Tibial nerve (tissue), 4 donors: Measurements from ENCODE around the gene TMEM121. TPM values are rescaled to one million over a fixed set of nuclear protein-coding genes. Genes with fewer than 3 reads are reported as not detected.

ENCODE experiments used
- DNase-seq, 2 donors: peaks; one replicate each; pipeline ENCODE4 v3.0.0-alpha.2; 2019; ENCODE audit warnings: low spot score in 2 of 2
- H3K27ac ChIP-seq, 4 donors: fragments of 200-600 bp; sonication (generic) in 3 of 4; one replicate each; pipeline ENCODE4 v1.5.1; 2017 to 2019; ENCODE audit warnings: mild to moderate bottlenecking in 1 of 4
- H3K27me3 ChIP-seq, 2 donors: fragments of 200-600 bp; sonication (generic) in 1 of 2; one replicate each; pipeline versions ENCODE4 v1.5.1 to v1.6.0; 2017 to 2019
- H3K36me3 ChIP-seq, 3 donors: fragments of 200-600 bp; sonication (generic); one replicate each; pipeline ENCODE4 v1.5.1; 2018 to 2019
- H3K4me1 ChIP-seq, 4 donors: fragments of 200-600 bp; sonication (generic) in 3 of 4; one replicate each; pipeline ENCODE4 v1.5.1; 2017 to 2019
- H3K4me3 ChIP-seq, 4 donors: fragments of 200-600 bp; sonication (generic) in 3 of 4; one replicate each; pipeline ENCODE4 v1.5.1; 2017 to 2019; ENCODE audit warnings: mild to moderate bottlenecking in 1 of 4, moderate library complexity in 1 of 4
- H3K9me3 ChIP-seq, 4 donors: fragments of 200-600 bp; sonication (generic) in 3 of 4; one replicate each; pipeline ENCODE4 v1.5.1; 2017 to 2019
- EP300 ChIP-seq, 2 donors: sonication (generic); formaldehyde crosslinking; IDR thresholded peaks; one replicate each; pipeline ENCODE4 v1.6.1; 2017; ENCODE audit warnings: antibody characterized with exemption in 2 of 2, mild to moderate bottlenecking in 1 of 2
- POLR2A ChIP-seq, 2 donors: fragments of 450-650 bp; IDR thresholded peaks; one replicate each; pipeline ENCODE4 v1.6.1; 2017; ENCODE audit warnings: antibody characterized with exemption in 2 of 2, mild to moderate bottlenecking in 2 of 2, moderate library complexity in 2 of 2
- WGBS, 2 donors: methylation state at CpG; one replicate each; pipeline ENCODE4 v1.1.5; 2018; 5-methylcytosine and 5-hydroxymethylcytosine counted together
- total RNA-seq, 4 donors: library from RNA; depleted of rRNA; stranded (reverse); fragments of >200 nt; gene quantifications; one replicate each; pipeline ENCODE4 v1.1.0, GENCODE V29; 2016
- TF ChIP-seq, protein P1 (sequence below), 5 experiments: fragments of 200-600 bp in 3 of 5; fragments of 450-650 bp in 2 of 5; sonication (generic) in 3 of 5; IDR thresholded peaks; one replicate each; pipeline ENCODE4 v1.5.1; 2016 to 2019; ENCODE audit warnings: antibody characterized with exemption in 5 of 5, mild to moderate bottlenecking in 3 of 5, moderate library complexity in 2 of 5

Gene TMEM121
- total RNA-seq, 4 donors from 2014 or later: 15.1 to 28.2 (median 20.1) TPM

DNA sequence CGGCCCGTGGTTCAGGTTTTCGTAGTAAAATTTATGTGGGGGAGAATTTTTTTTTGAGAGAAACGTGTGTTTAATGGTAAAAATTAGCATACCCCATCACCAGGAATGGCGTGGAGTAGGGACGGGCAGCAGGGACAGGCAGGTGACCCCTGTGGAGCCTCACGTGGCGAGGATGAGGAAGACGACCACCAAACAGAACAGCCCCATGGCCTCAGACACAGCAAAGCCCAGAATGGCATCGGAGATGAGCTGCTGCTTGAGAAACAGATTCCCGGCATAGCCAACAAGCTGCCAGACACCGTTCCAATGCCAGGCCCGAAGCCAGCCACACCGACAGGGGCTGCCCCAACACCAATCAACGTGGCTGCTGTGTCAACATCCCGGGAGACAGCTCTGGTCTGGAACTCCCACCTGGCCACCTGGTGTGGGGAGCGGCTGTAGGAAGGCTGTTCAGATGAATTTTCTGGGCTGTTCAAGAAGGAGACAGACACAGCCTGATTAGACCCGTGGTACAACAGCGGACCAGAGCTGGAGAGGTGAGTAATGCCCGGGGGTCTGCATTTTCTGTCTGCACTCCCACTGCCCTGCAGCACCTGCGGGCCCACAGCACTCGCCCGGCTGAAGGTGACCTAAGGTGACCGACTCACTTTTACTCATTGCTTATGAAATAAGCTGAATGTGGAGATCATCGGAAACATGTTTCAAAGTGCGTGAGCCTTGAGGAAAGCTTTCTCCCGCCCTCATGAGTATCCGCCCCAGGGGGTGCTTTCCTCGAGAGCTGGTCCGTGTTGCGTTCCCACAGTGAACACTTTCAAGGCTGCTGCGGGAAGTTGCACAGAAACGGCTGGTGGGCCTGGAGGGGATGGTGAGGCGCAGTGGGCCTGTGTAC is 10.6 kb downstream of the TMEM121 start:
- Histone ChIP-seq H3K27me3 (peaks cover 0 to 18% of the 10 kb centered on the region in 2 donors), H3K9me3 (no peaks in the 10 kb centered on the region), H3K4me1 (peaks cover 0 to 6% (median 0%) of the 10 kb centered on the region in 4 donors), H3K27ac (no peak overlapping the region), H3K36me3 (peaks cover 0 to 2% (median 0%) of the 10 kb centered on the region in 3 donors), H3K4me3 (no peak overlapping the region)
- DNase-seq: no peak
- no peak for TF ChIP-seq POLR2A (IDR thresholded peaks at IDR 0.05)
- TF ChIP-seq, protein P1, sequence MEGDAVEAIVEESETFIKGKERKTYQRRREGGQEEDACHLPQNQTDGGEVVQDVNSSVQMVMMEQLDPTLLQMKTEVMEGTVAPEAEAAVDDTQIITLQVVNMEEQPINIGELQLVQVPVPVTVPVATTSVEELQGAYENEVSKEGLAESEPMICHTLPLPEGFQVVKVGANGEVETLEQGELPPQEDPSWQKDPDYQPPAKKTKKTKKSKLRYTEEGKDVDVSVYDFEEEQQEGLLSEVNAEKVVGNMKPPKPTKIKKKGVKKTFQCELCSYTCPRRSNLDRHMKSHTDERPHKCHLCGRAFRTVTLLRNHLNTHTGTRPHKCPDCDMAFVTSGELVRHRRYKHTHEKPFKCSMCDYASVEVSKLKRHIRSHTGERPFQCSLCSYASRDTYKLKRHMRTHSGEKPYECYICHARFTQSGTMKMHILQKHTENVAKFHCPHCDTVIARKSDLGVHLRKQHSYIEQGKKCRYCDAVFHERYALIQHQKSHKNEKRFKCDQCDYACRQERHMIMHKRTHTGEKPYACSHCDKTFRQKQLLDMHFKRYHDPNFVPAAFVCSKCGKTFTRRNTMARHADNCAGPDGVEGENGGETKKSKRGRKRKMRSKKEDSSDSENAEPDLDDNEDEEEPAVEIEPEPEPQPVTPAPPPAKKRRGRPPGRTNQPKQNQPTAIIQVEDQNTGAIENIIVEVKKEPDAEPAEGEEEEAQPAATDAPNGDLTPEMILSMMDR (IDR thresholded peaks at IDR 0.05): no peak
- no peak for TF ChIP-seq EP300 (IDR thresholded peaks at IDR 0.05)
- 78 to 81% methylated on average over 32 to 34 of the region's 34 CpGs for WGBS, 2 donors

DNA sequence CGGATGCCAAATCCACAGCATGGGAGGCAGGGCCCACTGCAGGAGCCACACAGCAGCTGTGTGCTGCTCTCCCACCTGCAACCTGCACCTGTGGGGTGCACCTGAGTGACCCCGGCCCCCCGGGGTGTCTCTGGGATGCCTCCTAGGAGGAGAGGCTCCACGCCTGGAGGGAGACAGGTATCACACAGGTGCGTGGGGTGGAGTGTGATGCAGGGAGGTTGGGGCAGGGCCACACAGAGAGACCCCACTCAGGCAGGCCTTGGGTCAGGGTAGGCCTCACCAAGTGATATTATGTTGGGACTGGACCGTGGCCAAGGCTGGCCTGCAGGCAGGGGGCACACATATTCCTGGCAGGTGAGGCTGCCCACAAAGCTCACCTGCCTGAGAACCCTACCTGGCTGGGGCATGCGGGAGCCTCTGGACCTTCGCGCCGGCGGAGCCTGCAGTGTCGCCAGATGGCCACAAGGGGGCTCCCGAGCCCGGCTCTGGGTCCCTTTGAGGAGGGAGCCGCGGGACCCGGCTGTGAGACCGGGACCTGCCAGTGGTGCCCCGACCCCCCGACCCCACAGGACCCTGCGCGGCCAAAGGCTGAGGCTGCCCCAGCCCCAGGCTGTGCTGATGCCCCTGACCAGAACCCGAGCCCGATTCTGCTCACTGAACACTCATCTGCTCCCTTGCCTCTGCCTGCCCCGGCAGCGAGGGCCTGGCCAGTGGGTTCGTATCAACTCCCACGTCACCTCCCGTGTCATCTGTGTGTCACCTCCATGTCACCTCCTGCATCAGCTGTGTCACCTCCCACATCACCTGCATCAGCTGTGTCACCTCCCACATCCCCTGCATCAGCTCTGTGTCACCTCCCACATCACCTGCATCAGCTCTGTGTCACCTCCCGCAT is 11.4 kb downstream of the TMEM121 start:
- peaks cover 0 to 6% (median 0%) of the 10 kb centered on the region in 4 donors for H3K4me1 ChIP-seq
- H3K4me3 ChIP-seq: no peak overlapping the region
- 26 to 39% methylated on average over 16 to 27 of the region's 30 CpGs for WGBS, 2 donors
- H3K27me3 ChIP-seq: peaks cover 0 to 18% of the 10 kb centered on the region in 2 donors
- DNase-seq: peak in 1 of 2 donors; percentile 36
- TF ChIP-seq, protein P1 (IDR thresholded peaks at IDR 0.05): peak; percentile 82 to 99 (median 98)
- no peak for TF ChIP-seq POLR2A (IDR thresholded peaks at IDR 0.05)
- no peak for TF ChIP-seq EP300 (IDR thresholded peaks at IDR 0.05)
- peaks cover 0 to 6% (median 0%) of the 10 kb centered on the region in 4 donors for H3K9me3 ChIP-seq
- no peaks in the 10 kb centered on the region for H3K36me3 ChIP-seq
- H3K27ac ChIP-seq: no peak overlapping the region

DNA sequence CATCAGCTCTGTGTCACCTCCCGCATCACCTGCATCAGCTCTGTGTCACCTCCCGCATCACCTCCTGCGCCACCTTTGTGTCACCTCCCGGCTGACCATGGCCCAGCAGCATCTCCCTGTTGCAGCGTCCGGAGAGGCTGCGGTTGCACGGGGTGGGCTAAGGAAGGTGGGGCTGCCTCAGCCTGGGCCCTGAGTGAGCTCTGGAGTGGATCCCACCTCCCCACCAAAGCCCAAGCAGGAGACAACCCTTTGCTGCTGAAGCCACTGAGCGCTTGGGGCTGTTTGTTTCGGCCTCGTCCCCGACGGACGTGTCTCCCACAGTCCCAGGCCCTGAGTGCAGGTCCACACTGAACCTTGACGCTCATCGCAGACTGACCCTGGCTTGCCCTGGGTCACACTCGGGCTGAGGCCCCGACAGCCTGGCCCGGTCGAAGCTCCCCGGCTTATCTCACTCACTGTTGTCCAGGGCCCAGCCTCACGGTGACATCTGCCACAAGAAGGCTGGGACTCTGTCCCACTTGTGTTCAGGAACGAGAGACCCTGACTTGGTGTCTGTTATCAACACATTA is 12.2 kb downstream of the TMEM121 start:
- DNase-seq: no peak
- 84 to 88% methylated on average over 23 of the region's 23 CpGs for WGBS, 2 donors
- H3K27me3 ChIP-seq: peaks cover 0 to 18% of the 10 kb centered on the region in 2 donors
- no peak overlapping the region for H3K27ac ChIP-seq
- no peaks in the 10 kb centered on the region for H3K36me3 ChIP-seq
- H3K9me3 ChIP-seq: peaks cover 0 to 13% (median 3%) of the 10 kb centered on the region in 4 donors
- peaks cover 0 to 6% (median 0%) of the 10 kb centered on the region in 4 donors for H3K4me1 ChIP-seq
- no peak overlapping the region for H3K4me3 ChIP-seq
- TF ChIP-seq EP300 (IDR thresholded peaks at IDR 0.05): no peak
- TF ChIP-seq, protein P1 (IDR thresholded peaks at IDR 0.05): no peak
- TF ChIP-seq POLR2A (IDR thresholded peaks at IDR 0.05): no peak

DNA sequence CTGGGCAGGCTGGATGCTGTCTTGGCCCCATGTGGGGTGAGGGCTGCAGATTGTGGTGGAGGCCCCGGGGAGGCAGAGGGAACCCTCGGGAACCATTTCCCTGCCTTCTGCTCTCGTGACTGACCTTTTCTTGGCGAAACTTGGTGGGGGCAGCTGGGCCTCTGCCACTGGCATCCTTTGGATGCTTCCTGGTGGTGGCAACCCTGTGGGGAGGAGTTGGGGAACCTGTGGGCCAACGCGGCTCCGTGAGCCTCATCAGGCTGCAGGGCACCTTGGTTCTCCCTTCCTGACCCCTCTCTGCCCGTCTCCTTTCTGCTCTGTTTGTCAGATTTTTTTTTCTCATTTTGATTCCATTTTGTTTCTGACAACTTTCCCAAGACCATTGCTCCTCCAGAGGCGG is 14.4 kb downstream of the TMEM121 start:
- 71 to 79% methylated on average over 9 of the region's 9 CpGs for WGBS, 2 donors

More for the DNA sequence above, 14.4 kb downstream of the TMEM121 start:
- peaks cover 0 to 6% (median 0%) of the 10 kb centered on the region in 4 donors for H3K4me1 ChIP-seq
- TF ChIP-seq, protein P1 (IDR thresholded peaks at IDR 0.05): no peak
- TF ChIP-seq POLR2A (IDR thresholded peaks at IDR 0.05) (no peak), EP300 (IDR thresholded peaks at IDR 0.05) (no peak)
- no peaks in the 10 kb centered on the region for H3K36me3 ChIP-seq
- no peak overlapping the region for H3K4me3 ChIP-seq
- DNase-seq: no peak
- H3K27me3 ChIP-seq: peaks cover 0 to 18% of the 10 kb centered on the region in 2 donors
- no peak overlapping the region for H3K27ac ChIP-seq
- H3K9me3 ChIP-seq: peaks cover 0 to 17% (median 3%) of the 10 kb centered on the region in 4 donors
